ENCODE measurements around the gene PLPPR2. TPM values are rescaled to one million over a fixed set of nuclear protein-coding genes. Genes with fewer than 3 reads are reported as not detected.
"Not testable (repeated sequence)": the region's sequence is repeated elsewhere in the genome, so short reads cannot be mapped to it uniquely, and the experiment has no call there.

The PLPPR2 gene
- total and polyA plus RNA-seq, 5 donors, result 19.7 to 32.1 (median 25.1) TPM

- no peak overlapping the region for H3K27ac ChIP-seq (ENCODE audit: low read length)
- H3K9me3 ChIP-seq (ENCODE audit: control insufficient read depth, low read length), result no peaks in the 10 kb centered on the region
- H3K27me3 ChIP-seq (ENCODE audit: control insufficient read depth, insufficient read depth), result no peaks in the 10 kb centered on the region
- no peaks in the 10 kb centered on the region for H3K4me1 ChIP-seq (ENCODE audit: control insufficient read depth, insufficient read depth, low read length)
- DNase-seq, result peak in 2 of 3 donors; percentile 59 to 63
- peak; percentile 42 to 56 for ATAC-seq
- WGBS, result 31% methylated on average over 44 of the region's 44 CpGs
- no peak overlapping the region for H3K4me3 ChIP-seq (ENCODE audit: low read length)
- intact Hi-C loops (cut with DNase I), result no loop called here
These were observed 50.8 kb downstream of the PLPPR2 start for GRCh38 chr19:11405846-11406643.

- ATAC-seq; H3K9me3 ChIP-seq (ENCODE audit: control insufficient read depth, low read length); H3K4me1 ChIP-seq (ENCODE audit: control insufficient read depth, insufficient read depth, low read length); H3K27me3 ChIP-seq (ENCODE audit: control insufficient read depth, insufficient read depth); H3K4me3 ChIP-seq (ENCODE audit: low read length); H3K27ac ChIP-seq (ENCODE audit: low read length); intact Hi-C loops (cut with DNase I): not testable (repeated sequence)
- DNase-seq, result peak in 1 of 3 donors; percentile 48
- 73% methylated on average over 12 of the region's 12 CpGs for WGBS
These were observed 51.5 kb downstream of the PLPPR2 start for GRCh38 chr19:11406703-11407236.

DNA sequence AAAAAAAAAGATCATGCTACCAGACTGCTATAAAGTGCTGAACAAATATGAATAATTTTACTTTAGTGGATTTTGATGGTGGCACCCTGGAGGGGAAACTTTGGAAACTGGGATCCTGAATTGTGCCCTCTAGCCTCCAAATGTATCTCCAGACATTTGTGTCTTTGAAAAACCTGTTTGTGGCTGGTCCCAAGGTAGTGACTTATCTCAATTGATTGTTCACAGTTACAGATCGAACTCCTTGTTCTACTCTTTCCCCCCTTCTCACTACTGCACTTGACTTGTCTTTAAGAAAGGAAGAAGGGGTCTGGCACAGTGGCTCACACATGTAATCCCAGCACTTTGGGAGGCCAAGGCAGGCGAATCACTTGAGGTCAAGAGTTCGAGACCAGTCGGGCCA lies 53.4 kb downstream of the PLPPR2 start:
- no peaks in the 10 kb centered on the region for H3K27me3 ChIP-seq (ENCODE audit: control insufficient read depth, insufficient read depth)
- no peak overlapping the region for H3K4me3 ChIP-seq (ENCODE audit: low read length)

DNA sequence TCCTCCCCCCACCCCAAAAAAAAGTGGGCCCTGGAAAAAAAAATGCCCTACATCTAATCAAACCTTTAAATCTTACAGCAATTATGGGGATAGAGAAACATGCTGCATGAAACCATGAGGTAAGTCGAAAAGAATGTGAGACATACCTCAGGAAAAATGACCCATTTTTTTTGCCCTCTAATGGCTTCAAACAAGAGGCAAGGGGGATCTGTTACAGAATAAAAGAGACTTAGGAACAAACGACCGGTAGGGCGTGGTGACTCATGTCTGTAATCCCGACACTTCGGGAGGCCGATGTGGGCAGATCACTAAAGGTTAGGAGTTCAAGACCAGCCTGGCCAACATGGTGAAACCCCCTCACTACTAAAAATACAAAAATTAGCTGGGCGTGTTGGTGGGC lies 55.5 kb downstream of the PLPPR2 start:
- Histone ChIP-seq H3K4me1 (ENCODE audit: control insufficient read depth, insufficient read depth, low read length) (no peaks in the 10 kb centered on the region), H3K4me3 (ENCODE audit: low read length) (no peak overlapping the region), H3K27ac (ENCODE audit: low read length) (no peak overlapping the region), H3K9me3 (ENCODE audit: control insufficient read depth, low read length) (no peaks in the 10 kb centered on the region), H3K27me3 (ENCODE audit: control insufficient read depth, insufficient read depth) (no peaks in the 10 kb centered on the region)
- no peak for ATAC-seq
- intact Hi-C loops (cut with DNase I), result no loop called here
- DNase-seq, result no peak
- 69% methylated on average over 8 of the region's 8 CpGs for WGBS

More for the DNA sequence above, 53.4 kb downstream of the PLPPR2 start:
- ATAC-seq, result no peak
- WGBS, result 86% methylated on average over 4 of the region's 4 CpGs
- no peaks in the 10 kb centered on the region for H3K9me3 ChIP-seq (ENCODE audit: control insufficient read depth, low read length)
- intact Hi-C loops (cut with DNase I), result no loop called here
- DNase-seq, result no peak
- H3K4me1 ChIP-seq (ENCODE audit: control insufficient read depth, insufficient read depth, low read length), result no peaks in the 10 kb centered on the region
- no peak overlapping the region for H3K27ac ChIP-seq (ENCODE audit: low read length)

- DNase-seq (peak in 1 of 3 donors; percentile 30), ATAC-seq (no peak)
- Histone ChIP-seq H3K9me3 (ENCODE audit: control insufficient read depth, low read length) (no peaks in the 10 kb centered on the region), H3K27ac (ENCODE audit: low read length) (no peak overlapping the region), H3K4me3 (ENCODE audit: low read length) (no peak overlapping the region), H3K27me3 (ENCODE audit: control insufficient read depth, insufficient read depth) (no peaks in the 10 kb centered on the region), H3K4me1 (ENCODE audit: control insufficient read depth, insufficient read depth, low read length) (no peaks in the 10 kb centered on the region)
- WGBS, result 87% methylated on average over 2 of the region's 2 CpGs
- intact Hi-C loops (cut with DNase I), result no loop called here
These were observed 59.3 kb downstream of the PLPPR2 start for GRCh38 chr19:11414544-11414943.

Other genes starting within 250 kb of the PLPPR2 start
- 1 to 10 TPM in 3 of 4 donors, under 1 TPM in 1; 0.56 to 4.4 (median 3.4) TPM for gene SPC24, start 199.7 kb upstream of the PLPPR2 start, total RNA-seq
- gene SPC24, start 199.7 kb upstream of the PLPPR2 start, polyA plus RNA-seq, result 1.6 TPM
- 100 to 1,000 TPM; 244 to 324 (median 295) TPM for gene KANK2, start 157.9 kb upstream of the PLPPR2 start, total RNA-seq
- gene KANK2, start 157.9 kb upstream of the PLPPR2 start, polyA plus RNA-seq, result 259 TPM
- gene ANGPTL8, start 115.8 kb upstream of the PLPPR2 start, total RNA-seq, result under 1 TPM in 3 of 4 donors, not detected in 1; 0.47 to 0.84 (median 0.51) TPM
- 4.8 TPM for gene ANGPTL8, start 115.8 kb upstream of the PLPPR2 start, polyA plus RNA-seq
- gene DOCK6, start 92.9 kb upstream of the PLPPR2 start, total RNA-seq, result 10 to 100 TPM; 35.0 to 68.5 (median 36.3) TPM
- gene DOCK6, start 92.9 kb upstream of the PLPPR2 start, polyA plus RNA-seq, result 23.8 TPM
- not detected for gene TSPAN16, start 59.3 kb upstream of the PLPPR2 start, total RNA-seq
- gene TSPAN16, start 59.3 kb upstream of the PLPPR2 start, polyA plus RNA-seq, result not detected
- gene RAB3D, start 15.8 kb upstream of the PLPPR2 start, total RNA-seq, result 10 to 100 TPM; 12.2 to 12.7 (median 12.3) TPM
- 4.1 TPM for gene RAB3D, start 15.8 kb upstream of the PLPPR2 start, polyA plus RNA-seq
- 100 to 1,000 TPM in 2 of 4 donors, 10 to 100 TPM in 2; 92.9 to 105 (median 98.1) TPM for gene TMEM205, start 9.2 kb upstream of the PLPPR2 start, total RNA-seq
- gene TMEM205, start 9.2 kb upstream of the PLPPR2 start, polyA plus RNA-seq, result 149 TPM
- 10 to 100 TPM; 16.7 to 26.5 (median 24.9) TPM for gene CCDC159, start 8.9 kb upstream of the PLPPR2 start, total RNA-seq
- 34.2 TPM for gene CCDC159, start 8.9 kb upstream of the PLPPR2 start, polyA plus RNA-seq
- 1 to 10 TPM; 1.0 to 1.9 (median 1.3) TPM for gene SWSAP1, start 19.2 kb downstream of the PLPPR2 start, total RNA-seq
- 1.9 TPM for gene SWSAP1, start 19.2 kb downstream of the PLPPR2 start, polyA plus RNA-seq
- gene EPOR, start 28.9 kb downstream of the PLPPR2 start, total RNA-seq, result 10 to 100 TPM in 3 of 4 donors, 1 to 10 TPM in 1; 8.5 to 12.6 (median 11.5) TPM
- 10.3 TPM for gene EPOR, start 28.9 kb downstream of the PLPPR2 start, polyA plus RNA-seq
- 10 to 100 TPM; 14.0 to 25.2 (median 14.5) TPM for gene RGL3, start 63.9 kb downstream of the PLPPR2 start, total RNA-seq
- 16.1 TPM for gene RGL3, start 63.9 kb downstream of the PLPPR2 start, polyA plus RNA-seq
- 1 to 10 TPM; 1.0 to 1.2 (median 1.0) TPM for gene ODAD3, start 79.7 kb downstream of the PLPPR2 start, total RNA-seq
- 1.1 TPM for gene ODAD3, start 79.7 kb downstream of the PLPPR2 start, polyA plus RNA-seq
- 100 to 1,000 TPM; 125 to 158 (median 137) TPM for gene PRKCSH, start 80.2 kb downstream of the PLPPR2 start, total RNA-seq
- 80.1 TPM for gene PRKCSH, start 80.2 kb downstream of the PLPPR2 start, polyA plus RNA-seq
- gene ELAVL3, start 125.6 kb downstream of the PLPPR2 start, total RNA-seq, result not detected
- gene ELAVL3, start 125.6 kb downstream of the PLPPR2 start, polyA plus RNA-seq, result 0.14 TPM
- 1 to 10 TPM; 3.1 to 5.4 (median 4.4) TPM for gene ZNF653, start 150.4 kb downstream of the PLPPR2 start, total RNA-seq
- 4.5 TPM for gene ZNF653, start 150.4 kb downstream of the PLPPR2 start, polyA plus RNA-seq
- 100 to 1,000 TPM in 2 of 4 donors, 10 to 100 TPM in 2; 88.1 to 126 (median 105) TPM for gene ECSIT, start 173.7 kb downstream of the PLPPR2 start, total RNA-seq
- gene ECSIT, start 173.7 kb downstream of the PLPPR2 start, polyA plus RNA-seq, result 133 TPM
- gene CNN1, start 183.4 kb downstream of the PLPPR2 start, total RNA-seq, result 100 to 1,000 TPM; 150 to 246 (median 173) TPM
- 298 TPM for gene CNN1, start 183.4 kb downstream of the PLPPR2 start, polyA plus RNA-seq
- 10 to 100 TPM; 35.2 to 47.4 (median 41.0) TPM for gene ELOF1, start 203.8 kb downstream of the PLPPR2 start, total RNA-seq
- 54.9 TPM for gene ELOF1, start 203.8 kb downstream of the PLPPR2 start, polyA plus RNA-seq
- gene ACP5, start 222.2 kb downstream of the PLPPR2 start, total RNA-seq, result 1 to 10 TPM; 2.9 to 8.4 (median 6.1) TPM
- gene ACP5, start 222.2 kb downstream of the PLPPR2 start, polyA plus RNA-seq, result 3.8 TPM
- 1 to 10 TPM; 6.4 to 7.3 (median 7.0) TPM for gene ZNF627, start 242.1 kb downstream of the PLPPR2 start, total RNA-seq
- 4.2 TPM for gene ZNF627, start 242.1 kb downstream of the PLPPR2 start, polyA plus RNA-seq

Measured in right cardiac atrium (tissue), 5 donors.